Endothelial cell of umbilical vein (primary cell): Measurements from ENCODE around the gene AIDA.

Experiments used
- EZH2 ChIP-seq: IDR thresholded peaks from 2 replicates; pipeline ENCODE4 v1.6.1; 2012; ENCODE audit warnings: borderline replicate concordance, low read depth, mild to moderate bottlenecking, moderate library complexity, low read length, inconsistent platforms; ENCODE audit not compliant: severe bottlenecking
- JUN ChIP-seq: IDR thresholded peaks from 2 replicates; pipeline ENCODE4 v1.6.1; 2011; ENCODE audit warnings: borderline replicate concordance, low read depth; ENCODE audit not compliant: insufficient read length, insufficient read depth
- MYC ChIP-seq: IDR thresholded peaks from one replicate; pipeline ENCODE4 v1.6.1; 2011; ENCODE audit warnings: mild to moderate bottlenecking, low read depth, low read length
- POLR2A ChIP-seq: IDR thresholded peaks from 2 replicates; pipeline ENCODE4 v1.6.1; 2012; ENCODE audit warnings: low read depth, mild to moderate bottlenecking, control low read depth, low read length
- POLR2AphosphoS5 ChIP-seq: IDR thresholded peaks from 2 replicates; pipeline ENCODE4 v1.6.1; 2012; ENCODE audit warnings: low read depth, mild to moderate bottlenecking, control low read depth, low read length, moderate library complexity; ENCODE audit not compliant: insufficient read depth
- TF ChIP-seq, protein P1 (sequence below), 2 donors: IDR thresholded peaks; 1 replicate in 1 of 2; 2 replicates in 1 of 2; pipeline ENCODE4 v1.5.1; 2011; ENCODE audit warnings: low read length in 2 of 2, mild to moderate bottlenecking in 2 of 2, moderate library complexity in 2 of 2, control low read depth in 1 of 2, inconsistent platforms in 1 of 2, low read depth in 1 of 2; ENCODE audit not compliant: insufficient read depth in 1 of 2; ENCODE audit errors: extremely low read depth in 1 of 2
- TF ChIP-seq, protein P2 (sequence below): IDR thresholded peaks from 2 replicates; pipeline ENCODE4 v1.6.1; 2011; ENCODE audit not compliant: insufficient read depth, insufficient read length

DNA sequence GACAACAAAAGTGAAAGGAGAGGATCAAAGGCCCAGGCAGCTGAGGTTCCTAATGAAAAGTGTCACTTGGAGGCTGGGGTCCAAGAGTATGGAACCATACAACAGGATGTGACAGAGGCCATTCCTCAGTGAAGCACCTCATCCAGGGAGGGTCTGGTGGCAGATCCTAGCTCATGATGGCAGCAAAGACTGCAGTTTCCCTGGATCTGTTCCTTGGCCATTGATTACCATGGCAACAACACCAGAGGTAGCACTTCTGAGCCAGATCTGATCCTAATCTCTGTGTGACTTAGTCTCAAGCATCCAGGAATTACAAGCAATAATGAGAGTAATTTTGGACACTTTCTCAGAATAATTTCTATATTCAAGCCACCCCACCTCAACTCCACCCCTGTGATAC lies 37.6 kb upstream of the AIDA start:
- TF ChIP-seq EZH2 (no peak), POLR2A (no peak), MYC (no peak), POLR2AphosphoS5 (no peak), JUN (no peak)
- TF ChIP-seq, protein P1, sequence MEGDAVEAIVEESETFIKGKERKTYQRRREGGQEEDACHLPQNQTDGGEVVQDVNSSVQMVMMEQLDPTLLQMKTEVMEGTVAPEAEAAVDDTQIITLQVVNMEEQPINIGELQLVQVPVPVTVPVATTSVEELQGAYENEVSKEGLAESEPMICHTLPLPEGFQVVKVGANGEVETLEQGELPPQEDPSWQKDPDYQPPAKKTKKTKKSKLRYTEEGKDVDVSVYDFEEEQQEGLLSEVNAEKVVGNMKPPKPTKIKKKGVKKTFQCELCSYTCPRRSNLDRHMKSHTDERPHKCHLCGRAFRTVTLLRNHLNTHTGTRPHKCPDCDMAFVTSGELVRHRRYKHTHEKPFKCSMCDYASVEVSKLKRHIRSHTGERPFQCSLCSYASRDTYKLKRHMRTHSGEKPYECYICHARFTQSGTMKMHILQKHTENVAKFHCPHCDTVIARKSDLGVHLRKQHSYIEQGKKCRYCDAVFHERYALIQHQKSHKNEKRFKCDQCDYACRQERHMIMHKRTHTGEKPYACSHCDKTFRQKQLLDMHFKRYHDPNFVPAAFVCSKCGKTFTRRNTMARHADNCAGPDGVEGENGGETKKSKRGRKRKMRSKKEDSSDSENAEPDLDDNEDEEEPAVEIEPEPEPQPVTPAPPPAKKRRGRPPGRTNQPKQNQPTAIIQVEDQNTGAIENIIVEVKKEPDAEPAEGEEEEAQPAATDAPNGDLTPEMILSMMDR (IDR thresholded peaks at IDR 0.05; ENCODE audit: extremely low read depth in 1 of 2, insufficient read depth in 1 of 2, low read depth in 1 of 2, low read length in 2 of 2): no peak
- TF ChIP-seq, protein P2, sequence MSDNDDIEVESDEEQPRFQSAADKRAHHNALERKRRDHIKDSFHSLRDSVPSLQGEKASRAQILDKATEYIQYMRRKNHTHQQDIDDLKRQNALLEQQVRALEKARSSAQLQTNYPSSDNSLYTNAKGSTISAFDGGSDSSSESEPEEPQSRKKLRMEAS: no peak
